ENCODE measurements around the gene DNAAF6.
"Not testable (repeated sequence)": the region's sequence is repeated elsewhere in the genome, so short reads cannot be mapped to it uniquely, and the experiment has no call there.

Gene DNAAF6

GRCh38 chrX:107171369-107172102 is 34.9 kb upstream of the DNAAF6 start:
- no peaks in the 10 kb centered on the region for H3K36me3 ChIP-seq
- peaks cover 13% of the 10 kb centered on the region for H3K27me3 ChIP-seq (ENCODE audit: insufficient read depth, low read depth, severe bottlenecking)
- DNase-seq, result no peak
- TF ChIP-seq CTCF (IDR thresholded peaks at IDR 0.05; ENCODE audit: low read depth, low read length), result no peak
- no peak overlapping the region for H3K4me3 ChIP-seq (ENCODE audit: low read depth, low read length)
- no peaks in the 10 kb centered on the region for H3K9me3 ChIP-seq (ENCODE audit: severe bottlenecking)
- H3K27ac ChIP-seq, result no peak overlapping the region

GRCh38 chrX:107197319-107197718 is 9.1 kb upstream of the DNAAF6 start:
- H3K27ac ChIP-seq, result no peak overlapping the region
- DNase-seq, result no peak

GRCh38 chrX:107198074-107198473 is 8.3 kb upstream of the DNAAF6 start:
- not testable (repeated sequence) for DNase-seq; H3K27me3 ChIP-seq (ENCODE audit: insufficient read depth, low read depth, severe bottlenecking); H3K9me3 ChIP-seq (ENCODE audit: severe bottlenecking); H3K36me3 ChIP-seq; H3K27ac ChIP-seq; H3K4me3 ChIP-seq (ENCODE audit: low read depth, low read length)

More at GRCh38 chrX:107197319-107197718, 9.1 kb upstream of the DNAAF6 start:
- no peak overlapping the region for H3K4me3 ChIP-seq (ENCODE audit: low read depth, low read length)
- H3K9me3 ChIP-seq (ENCODE audit: severe bottlenecking), result no peaks in the 10 kb centered on the region
- TF ChIP-seq CTCF (IDR thresholded peaks at IDR 0.05; ENCODE audit: low read depth, low read length), result no peak
- no peaks in the 10 kb centered on the region for H3K36me3 ChIP-seq
- peaks cover 3% of the 10 kb centered on the region for H3K27me3 ChIP-seq (ENCODE audit: insufficient read depth, low read depth, severe bottlenecking)

- H3K27me3 ChIP-seq (ENCODE audit: insufficient read depth, low read depth, severe bottlenecking), result peaks cover 3% of the 10 kb centered on the region
These were observed 6.9 kb upstream of the DNAAF6 start for GRCh38 chrX:107199491-107199890.

GRCh38 chrX:107204068-107204605 is 2.3 kb upstream of the DNAAF6 start:
- peak; percentile 73 for DNase-seq

More at GRCh38 chrX:107199491-107199890, 6.9 kb upstream of the DNAAF6 start:
- Histone ChIP-seq H3K27ac (no peak overlapping the region), H3K9me3 (ENCODE audit: severe bottlenecking) (no peaks in the 10 kb centered on the region), H3K36me3 (no peaks in the 10 kb centered on the region), H3K4me3 (ENCODE audit: low read depth, low read length) (no peak overlapping the region)
- no peak for DNase-seq
- no peak for TF ChIP-seq CTCF (IDR thresholded peaks at IDR 0.05; ENCODE audit: low read depth, low read length)

GRCh38 chrX:107206697-107207065 is 270 bp downstream of the DNAAF6 start:
- Histone ChIP-seq H3K27ac (no peak overlapping the region), H3K27me3 (ENCODE audit: insufficient read depth, low read depth, severe bottlenecking) (peaks cover 23% of the 10 kb centered on the region), H3K36me3 (no peaks in the 10 kb centered on the region), H3K4me3 (ENCODE audit: low read depth, low read length) (no peak overlapping the region), H3K9me3 (ENCODE audit: severe bottlenecking) (no peaks in the 10 kb centered on the region)
- no peak for DNase-seq
- no peak for TF ChIP-seq CTCF (IDR thresholded peaks at IDR 0.05; ENCODE audit: low read depth, low read length)

More at GRCh38 chrX:107204068-107204605, 2.3 kb upstream of the DNAAF6 start:
- H3K4me3 ChIP-seq (ENCODE audit: low read depth, low read length), result no peak overlapping the region
- H3K27ac ChIP-seq, result no peak overlapping the region
- TF ChIP-seq CTCF (IDR thresholded peaks at IDR 0.05; ENCODE audit: low read depth, low read length), result no peak
- H3K9me3 ChIP-seq (ENCODE audit: severe bottlenecking), result no peaks in the 10 kb centered on the region
- H3K27me3 ChIP-seq (ENCODE audit: insufficient read depth, low read depth, severe bottlenecking), result peaks cover 21% of the 10 kb centered on the region
- H3K36me3 ChIP-seq, result no peaks in the 10 kb centered on the region

All from WERI-Rb-1 (cell line).